Right atrium auricular region (tissue), 2 donors: Measurements from ENCODE around the gene ACBD6. TPM values are rescaled to one million over a fixed set of nuclear protein-coding genes. Genes with fewer than 3 reads are reported as not detected.

Experiments
- DNase-seq: peaks from one replicate; pipeline ENCODE4 v3.0.0-alpha.2; 2019; ENCODE audit warnings: low spot score
- H3K27ac ChIP-seq, 2 donors: fragments of 200-600 bp; sonication (generic); 1 replicate in 1 of 2; 2 replicates in 1 of 2; pipeline ENCODE4 v1.5.1; 2016 to 2019
- H3K27me3 ChIP-seq, 2 donors: fragments of 200-600 bp; sonication (generic); one replicate each; pipeline versions ENCODE4 v1.5.1 to v1.6.0; 2017 to 2019
- H3K36me3 ChIP-seq: fragments of 200-600 bp; sonication (generic); one replicate; pipeline ENCODE4 v1.5.1; 2016
- H3K4me1 ChIP-seq, 2 donors: fragments of 200-600 bp; sonication (generic); one replicate each; pipeline versions ENCODE4 v1.5.1 to v1.6.0; 2017 to 2019
- H3K4me3 ChIP-seq, 2 donors: fragments of 200-600 bp; sonication (generic); 1 replicate in 1 of 2; 2 replicates in 1 of 2; pipeline ENCODE4 v1.5.1; 2017 to 2019; ENCODE audit warnings: mild to moderate bottlenecking in 1 of 2, moderate library complexity in 1 of 2
- H3K9me3 ChIP-seq, 2 donors: fragments of 200-600 bp; sonication (generic); one replicate each; pipeline ENCODE4 v1.5.1; 2019
- total RNA-seq, 2 donors: library from RNA; depleted of rRNA; stranded (reverse); fragments of >200 nt; gene quantifications; one replicate each; pipeline ENCODE4 v1.1.0, GENCODE V29; 2016
- TF ChIP-seq, protein P1 (sequence below), 2 donors: fragments of 200-600 bp; sonication (generic); IDR thresholded peaks; one replicate each; pipeline ENCODE4 v1.5.1; 2019; ENCODE audit warnings: antibody characterized with exemption in 2 of 2

The ACBD6 gene
- total RNA-seq, 2 donors from 2014 or later: 24.0 to 29.0 TPM

DNA sequence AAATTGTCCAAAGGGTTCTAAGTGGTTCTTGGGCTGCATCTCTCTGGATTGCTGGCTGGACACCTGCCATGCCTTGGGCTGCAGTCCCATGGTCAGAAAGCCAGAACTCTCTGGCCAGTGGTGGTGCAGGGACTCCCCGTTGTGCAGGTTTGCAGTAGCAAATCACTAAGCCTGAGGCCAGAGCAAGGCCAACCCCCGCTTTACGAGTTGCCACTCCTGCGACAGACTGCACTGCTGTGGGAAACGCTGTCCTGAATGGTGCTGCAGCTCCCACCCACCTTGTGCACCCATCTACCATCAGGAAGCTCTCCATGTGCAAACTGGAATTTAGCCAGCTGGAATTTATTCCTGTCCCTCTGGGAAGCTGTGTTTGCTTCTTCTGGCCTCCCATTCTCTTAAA, 226.7 kb downstream of the ACBD6 start:
- Histone ChIP-seq H3K9me3 (no peaks in the 10 kb centered on the region), H3K27ac (no peak overlapping the region), H3K27me3 (no peaks in the 10 kb centered on the region), H3K36me3 (no peaks in the 10 kb centered on the region), H3K4me3 (no peak overlapping the region), H3K4me1 (peaks cover 0 to 9% of the 10 kb centered on the region in 2 donors)
- TF ChIP-seq, protein P1, sequence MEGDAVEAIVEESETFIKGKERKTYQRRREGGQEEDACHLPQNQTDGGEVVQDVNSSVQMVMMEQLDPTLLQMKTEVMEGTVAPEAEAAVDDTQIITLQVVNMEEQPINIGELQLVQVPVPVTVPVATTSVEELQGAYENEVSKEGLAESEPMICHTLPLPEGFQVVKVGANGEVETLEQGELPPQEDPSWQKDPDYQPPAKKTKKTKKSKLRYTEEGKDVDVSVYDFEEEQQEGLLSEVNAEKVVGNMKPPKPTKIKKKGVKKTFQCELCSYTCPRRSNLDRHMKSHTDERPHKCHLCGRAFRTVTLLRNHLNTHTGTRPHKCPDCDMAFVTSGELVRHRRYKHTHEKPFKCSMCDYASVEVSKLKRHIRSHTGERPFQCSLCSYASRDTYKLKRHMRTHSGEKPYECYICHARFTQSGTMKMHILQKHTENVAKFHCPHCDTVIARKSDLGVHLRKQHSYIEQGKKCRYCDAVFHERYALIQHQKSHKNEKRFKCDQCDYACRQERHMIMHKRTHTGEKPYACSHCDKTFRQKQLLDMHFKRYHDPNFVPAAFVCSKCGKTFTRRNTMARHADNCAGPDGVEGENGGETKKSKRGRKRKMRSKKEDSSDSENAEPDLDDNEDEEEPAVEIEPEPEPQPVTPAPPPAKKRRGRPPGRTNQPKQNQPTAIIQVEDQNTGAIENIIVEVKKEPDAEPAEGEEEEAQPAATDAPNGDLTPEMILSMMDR (IDR thresholded peaks at IDR 0.05): no peak
- DNase-seq: no peak

DNA sequence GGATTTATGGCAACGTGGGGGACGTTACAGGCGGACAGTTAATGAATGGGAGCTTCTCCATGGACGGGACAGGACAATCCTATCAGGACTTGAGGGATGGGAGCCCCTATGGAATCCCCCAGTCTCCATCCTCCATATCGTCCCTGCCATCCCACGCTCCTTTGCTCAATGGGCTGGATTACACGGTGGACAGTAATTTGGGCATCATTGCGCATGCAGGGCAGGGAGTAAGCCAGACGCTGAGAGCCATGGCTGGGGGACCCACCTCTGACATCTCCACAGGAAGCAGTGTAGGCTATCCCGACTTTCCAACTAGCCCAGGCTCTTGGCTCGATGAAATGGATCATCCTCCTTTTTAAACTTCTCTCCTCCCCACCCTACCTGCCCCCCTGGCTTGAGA, 228.2 kb downstream of the ACBD6 start:
- Histone ChIP-seq H3K36me3 (no peaks in the 10 kb centered on the region), H3K27ac (no peak overlapping the region), H3K4me1 (peaks cover 0 to 11% of the 10 kb centered on the region in 2 donors), H3K4me3 (no peak overlapping the region), H3K9me3 (no peaks in the 10 kb centered on the region), H3K27me3 (no peaks in the 10 kb centered on the region)
- no peak for DNase-seq
- TF ChIP-seq, protein P1 (IDR thresholded peaks at IDR 0.05): no peak

DNA sequence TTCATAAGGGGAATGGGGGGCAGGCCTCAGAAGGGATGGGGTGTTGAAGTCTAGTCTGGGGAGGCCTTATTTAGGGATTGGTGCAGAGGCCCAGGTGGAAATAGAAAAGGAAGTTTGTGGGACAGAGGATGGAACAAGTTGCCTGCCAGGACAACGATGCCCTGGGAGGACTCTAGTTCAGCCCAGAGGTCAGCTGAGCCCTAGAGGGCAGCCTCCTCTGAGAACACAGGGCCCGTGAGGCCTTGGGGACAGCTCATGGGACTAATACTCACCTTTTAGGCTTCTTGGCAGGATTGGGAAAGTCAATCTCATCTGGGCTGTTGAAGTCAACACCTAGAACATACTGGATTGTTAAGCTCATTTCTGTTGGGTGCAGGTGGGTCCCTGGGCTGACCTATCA, 229.3 kb downstream of the ACBD6 start:
- Histone ChIP-seq H3K4me3 (no peak overlapping the region), H3K27ac (no peak overlapping the region), H3K9me3 (no peaks in the 10 kb centered on the region), H3K27me3 (no peaks in the 10 kb centered on the region), H3K36me3 (no peaks in the 10 kb centered on the region), H3K4me1 (peaks cover 0 to 11% of the 10 kb centered on the region in 2 donors)
- no peak for DNase-seq
- TF ChIP-seq, protein P1 (IDR thresholded peaks at IDR 0.05): no peak

DNA sequence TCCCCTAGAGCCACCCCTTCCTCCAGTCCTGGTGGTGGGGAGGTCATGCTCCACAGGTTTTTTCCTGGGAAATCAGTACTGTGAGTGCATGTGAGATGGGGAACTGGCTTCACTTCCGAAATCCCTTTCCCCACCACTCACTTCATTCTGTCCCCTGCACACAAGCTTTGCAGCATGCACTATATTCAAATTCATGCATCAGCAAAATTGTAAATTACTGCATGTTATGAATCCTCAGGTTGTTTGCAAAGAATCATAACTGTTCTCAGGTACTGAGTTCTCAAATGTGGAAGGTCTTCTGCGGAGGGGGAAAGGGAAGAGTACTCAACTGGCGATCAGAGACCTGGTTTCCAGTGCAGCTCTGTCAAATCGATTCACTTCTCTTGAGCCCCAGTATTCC, 230.0 kb downstream of the ACBD6 start:
- Histone ChIP-seq H3K4me1 (peaks cover 0 to 11% of the 10 kb centered on the region in 2 donors), H3K27me3 (no peaks in the 10 kb centered on the region), H3K27ac (no peak overlapping the region), H3K9me3 (no peaks in the 10 kb centered on the region), H3K4me3 (no peak overlapping the region), H3K36me3 (no peaks in the 10 kb centered on the region)
- TF ChIP-seq, protein P1 (IDR thresholded peaks at IDR 0.05): no peak
- peak; percentile 4 for DNase-seq

DNA sequence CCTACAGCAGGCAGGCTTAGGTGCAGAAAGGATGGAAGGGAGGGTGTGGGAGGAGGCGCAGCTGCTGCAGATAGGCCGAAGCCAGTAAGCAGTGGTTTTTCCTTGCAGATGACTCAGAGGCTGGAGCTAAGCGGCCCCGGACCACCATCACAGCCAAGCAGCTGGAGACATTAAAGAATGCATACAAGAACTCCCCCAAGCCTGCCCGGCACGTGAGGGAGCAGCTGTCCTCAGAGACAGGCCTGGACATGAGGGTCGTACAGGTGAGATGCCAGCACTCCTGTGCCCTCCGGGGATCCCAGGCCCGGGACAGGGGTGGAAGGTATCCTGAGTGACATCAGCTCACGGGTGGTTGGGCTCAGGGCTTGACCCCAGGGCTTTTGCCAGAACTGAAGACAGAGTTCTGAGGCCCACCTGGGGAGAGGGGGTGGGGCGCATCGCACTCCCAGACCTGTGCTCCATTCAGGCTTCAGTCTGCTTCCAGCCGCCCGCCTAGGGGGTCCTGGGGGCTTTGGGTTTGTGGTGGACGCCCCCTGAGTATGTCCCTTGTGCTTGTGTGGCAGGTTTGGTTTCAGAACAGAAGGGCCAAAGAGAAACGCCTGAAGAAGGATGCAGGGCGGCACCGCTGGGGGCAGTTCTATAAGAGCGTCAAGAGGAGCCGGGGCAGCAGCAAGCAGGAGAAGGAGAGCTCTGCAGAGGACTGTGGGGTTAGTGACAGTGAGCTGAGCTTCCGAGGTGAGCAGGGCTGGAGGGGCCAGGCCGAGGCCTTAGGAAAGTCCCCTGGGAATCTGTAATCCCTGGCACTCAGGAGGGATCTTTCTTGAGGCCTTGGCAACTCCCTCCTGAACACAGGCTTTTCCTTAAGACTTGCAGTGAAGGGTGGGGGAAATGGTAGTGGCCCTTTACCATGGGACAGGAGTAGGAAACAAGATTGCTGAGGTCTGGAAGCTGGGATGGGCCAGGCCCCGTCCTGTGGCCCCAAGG, 230.8 kb downstream of the ACBD6 start:
- H3K27ac ChIP-seq: no peak overlapping the region

More for the DNA sequence above, 230.8 kb downstream of the ACBD6 start:
- peak; percentile 47 for DNase-seq
- H3K4me1 ChIP-seq: peaks cover 0 to 11% of the 10 kb centered on the region in 2 donors
- H3K27me3 ChIP-seq: no peaks in the 10 kb centered on the region
- H3K9me3 ChIP-seq: no peaks in the 10 kb centered on the region
- no peaks in the 10 kb centered on the region for H3K36me3 ChIP-seq
- H3K4me3 ChIP-seq: no peak overlapping the region
- TF ChIP-seq, protein P1 (IDR thresholded peaks at IDR 0.05): no peak
